Midbrain (tissue), 1 donor: ENCODE results near the gene CYP46A1.
"Not testable (repeated sequence)": the region's sequence is repeated elsewhere in the genome, so short reads cannot be mapped to it uniquely, and the experiment has no call there.

ENCODE experiments used
- DNase-seq: peaks from one replicate; lab custom pipeline; 2025; lab: John Stamatoyannopoulos, UW

Gene CYP46A1

GRCh38 chr14:99657645-99658155 lies 26.4 kb upstream of the CYP46A1 start:
- DNase-seq = no peak

DNA sequence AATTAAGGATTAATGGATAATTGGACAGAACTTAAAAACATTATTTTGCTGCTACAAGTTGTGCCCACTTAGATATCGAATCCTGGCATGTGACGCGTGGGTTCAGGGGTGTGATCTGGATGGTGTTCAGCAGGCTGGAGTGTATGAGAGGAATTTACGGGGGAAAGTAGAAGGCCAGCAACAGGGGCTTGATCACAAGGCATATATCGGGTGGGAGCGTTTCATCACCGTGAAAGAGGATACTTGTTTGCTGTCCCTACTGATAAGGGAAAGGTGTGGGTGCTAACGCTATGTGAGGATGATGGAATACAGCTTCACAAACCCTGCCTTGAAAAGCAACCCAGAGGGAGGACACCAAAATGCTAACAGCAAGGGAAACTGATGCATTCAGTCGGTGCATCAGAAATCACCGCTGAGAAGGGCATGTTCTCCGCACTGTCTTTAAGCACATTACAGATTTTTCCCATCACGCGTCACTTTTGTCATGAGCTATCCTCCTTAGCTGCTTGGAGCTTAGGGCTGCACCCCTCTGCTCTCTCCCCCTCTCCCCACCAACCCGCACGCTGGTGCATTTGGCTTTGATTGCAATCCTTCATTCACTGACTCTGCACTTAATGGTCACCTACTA lies 25.8 kb upstream of the CYP46A1 start:
- no peak for DNase-seq

GRCh38 chr14:99659333-99659741 lies 24.8 kb upstream of the CYP46A1 start:
- DNase-seq = no peak

DNA sequence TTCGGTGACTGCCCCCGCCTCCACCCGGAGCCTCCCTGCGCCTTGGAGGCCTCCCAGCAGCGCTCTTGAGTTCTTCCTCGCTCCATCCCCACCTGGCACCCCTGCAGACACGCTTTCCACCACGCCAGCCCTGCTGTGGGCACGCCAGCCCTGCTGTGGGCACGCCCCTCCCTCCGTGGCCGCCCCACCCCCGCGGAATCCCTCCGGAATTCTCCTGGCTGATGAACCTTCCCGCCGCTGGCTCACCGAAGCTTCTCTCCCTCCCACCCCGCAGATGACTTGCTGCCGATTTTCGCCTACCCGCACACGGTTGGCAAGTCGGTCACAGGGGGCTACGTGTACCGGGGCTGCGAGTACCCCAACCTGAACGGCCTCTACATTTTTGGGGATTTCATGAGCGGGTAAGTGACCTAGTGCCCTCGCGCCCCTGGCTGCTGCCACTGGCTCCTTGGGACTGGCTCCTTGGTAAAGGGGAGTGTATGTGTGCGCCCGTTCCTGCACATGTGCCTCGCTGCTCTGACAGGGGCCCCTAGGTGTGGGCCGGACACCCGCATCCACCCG lies 24.0 kb upstream of the CYP46A1 start:
- no peak for DNase-seq

DNA sequence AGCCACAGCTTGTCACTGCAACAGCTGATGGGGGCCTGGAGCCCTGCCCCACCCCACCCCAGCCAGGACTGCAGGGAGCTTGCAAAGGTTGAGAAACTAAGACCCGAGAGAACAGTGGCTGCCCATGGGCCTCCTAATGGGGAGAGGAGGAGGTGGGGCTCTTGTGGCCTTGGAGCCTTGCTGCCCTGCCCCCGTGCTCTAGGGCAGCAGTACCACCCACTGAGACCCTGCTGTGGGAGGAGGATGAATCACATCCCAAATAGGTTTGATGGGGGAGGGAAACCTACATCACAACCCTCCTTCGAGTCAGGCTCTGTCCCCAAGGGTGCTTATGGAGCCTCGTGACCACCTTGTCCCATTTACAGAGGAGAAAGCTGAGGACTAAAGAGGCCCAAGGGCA lies 23.3 kb upstream of the CYP46A1 start:
- DNase-seq = no peak

DNA sequence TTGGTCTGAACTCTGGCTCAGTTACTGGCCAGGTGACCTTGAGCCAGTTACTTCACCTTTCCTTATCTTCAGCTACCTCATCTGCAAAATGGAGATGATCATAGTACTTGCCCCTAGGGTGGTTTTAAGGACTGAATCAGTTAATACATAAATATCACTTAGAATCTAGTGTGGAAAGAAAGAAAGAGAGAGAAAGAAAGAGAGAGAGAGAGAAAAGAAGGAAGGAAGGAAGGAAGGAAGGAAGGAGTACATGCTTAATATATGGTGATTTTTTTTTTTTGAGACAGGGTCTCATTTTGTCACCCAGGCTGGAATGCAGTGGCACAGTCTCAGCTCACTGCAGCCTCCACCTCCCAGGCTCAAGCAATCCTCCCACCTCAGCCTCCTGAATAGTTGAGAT lies 22.9 kb upstream of the CYP46A1 start:
- DNase-seq = not testable (repeated sequence)

DNA sequence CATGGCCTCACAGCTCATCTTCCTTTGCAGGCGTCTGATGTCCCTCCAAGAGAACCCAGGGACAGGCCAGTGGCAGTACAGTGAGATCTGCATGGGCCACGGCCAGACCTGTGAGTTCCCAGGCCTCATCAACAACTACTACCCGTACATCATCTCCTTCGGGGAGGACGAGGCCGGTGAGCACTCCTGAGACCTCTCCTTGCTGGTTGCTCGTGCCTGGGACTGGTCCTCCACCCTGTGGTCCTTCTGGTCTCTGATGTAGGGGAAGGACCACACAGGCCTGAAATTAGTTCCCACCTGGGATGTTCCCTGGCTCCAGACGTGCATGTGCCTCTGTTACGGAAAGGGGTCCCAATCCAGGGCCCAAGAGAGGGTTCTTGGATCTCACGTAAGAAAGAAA lies 21.3 kb upstream of the CYP46A1 start:
- no peak for DNase-seq

DNA sequence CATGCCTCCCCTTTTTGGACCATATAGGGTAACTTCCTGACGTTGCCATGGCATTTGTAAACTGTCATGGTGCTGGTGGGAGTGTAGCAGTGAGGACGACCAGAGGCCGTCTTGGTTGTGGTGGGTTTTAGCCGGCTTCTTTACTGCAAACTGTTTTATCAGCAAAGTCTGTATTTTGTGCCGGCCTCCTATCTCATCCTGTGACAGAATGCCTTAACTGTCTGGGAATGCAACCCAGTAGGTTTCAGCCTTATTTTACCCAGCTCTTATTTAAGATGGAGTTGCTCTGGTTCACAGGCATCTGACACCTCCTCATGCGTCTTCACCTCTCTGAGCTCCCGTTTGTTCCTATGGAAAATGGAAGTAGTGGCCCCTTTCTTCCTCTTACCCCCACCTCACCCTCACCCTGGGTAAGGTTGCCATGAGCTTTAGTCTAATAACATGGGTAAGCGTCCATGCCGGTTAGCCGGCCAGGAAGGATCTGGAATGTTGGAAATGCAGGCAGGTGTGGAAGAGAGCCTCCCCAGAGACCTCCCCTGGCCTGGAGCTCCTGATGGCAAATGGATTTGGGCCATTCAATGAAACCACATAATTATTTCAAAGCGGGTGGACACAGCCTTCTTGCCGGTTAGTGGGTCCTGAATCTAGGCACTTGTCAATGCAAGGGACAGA lies 20.6 kb upstream of the CYP46A1 start:
- DNase-seq = no peak

GRCh38 chr14:99664058-99664936 lies 19.8 kb upstream of the CYP46A1 start:
- DNase-seq = no peak

- no peak for DNase-seq
These were observed 19.2 kb upstream of the CYP46A1 start for GRCh38 chr14:99664937-99665273.

- no peak for DNase-seq
These were observed 17.6 kb upstream of the CYP46A1 start for GRCh38 chr14:99666533-99666932.

- DNase-seq = no peak
These were observed 17.1 kb upstream of the CYP46A1 start for GRCh38 chr14:99667045-99667444.

DNA sequence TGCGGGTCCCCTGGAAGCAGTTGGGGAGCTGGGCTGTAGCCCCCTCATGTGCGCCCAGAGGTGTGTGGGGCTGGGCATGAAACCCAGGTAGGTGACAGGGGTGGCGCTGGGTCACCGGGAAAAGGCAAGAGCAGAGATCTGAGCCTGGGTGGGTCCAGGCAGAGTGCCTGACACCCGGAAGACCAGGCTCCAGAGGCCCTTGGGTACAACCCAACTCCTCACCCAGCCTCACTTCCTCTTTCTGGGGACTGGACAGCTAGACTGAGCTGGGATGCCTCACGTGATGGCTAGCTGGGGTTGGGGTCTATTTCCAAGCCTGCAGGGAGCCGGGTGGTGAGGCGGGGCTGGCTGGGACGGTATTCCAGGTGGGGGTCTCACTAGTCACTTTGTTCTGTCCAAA lies 16.3 kb upstream of the CYP46A1 start:
- DNase-seq = no peak

DNA sequence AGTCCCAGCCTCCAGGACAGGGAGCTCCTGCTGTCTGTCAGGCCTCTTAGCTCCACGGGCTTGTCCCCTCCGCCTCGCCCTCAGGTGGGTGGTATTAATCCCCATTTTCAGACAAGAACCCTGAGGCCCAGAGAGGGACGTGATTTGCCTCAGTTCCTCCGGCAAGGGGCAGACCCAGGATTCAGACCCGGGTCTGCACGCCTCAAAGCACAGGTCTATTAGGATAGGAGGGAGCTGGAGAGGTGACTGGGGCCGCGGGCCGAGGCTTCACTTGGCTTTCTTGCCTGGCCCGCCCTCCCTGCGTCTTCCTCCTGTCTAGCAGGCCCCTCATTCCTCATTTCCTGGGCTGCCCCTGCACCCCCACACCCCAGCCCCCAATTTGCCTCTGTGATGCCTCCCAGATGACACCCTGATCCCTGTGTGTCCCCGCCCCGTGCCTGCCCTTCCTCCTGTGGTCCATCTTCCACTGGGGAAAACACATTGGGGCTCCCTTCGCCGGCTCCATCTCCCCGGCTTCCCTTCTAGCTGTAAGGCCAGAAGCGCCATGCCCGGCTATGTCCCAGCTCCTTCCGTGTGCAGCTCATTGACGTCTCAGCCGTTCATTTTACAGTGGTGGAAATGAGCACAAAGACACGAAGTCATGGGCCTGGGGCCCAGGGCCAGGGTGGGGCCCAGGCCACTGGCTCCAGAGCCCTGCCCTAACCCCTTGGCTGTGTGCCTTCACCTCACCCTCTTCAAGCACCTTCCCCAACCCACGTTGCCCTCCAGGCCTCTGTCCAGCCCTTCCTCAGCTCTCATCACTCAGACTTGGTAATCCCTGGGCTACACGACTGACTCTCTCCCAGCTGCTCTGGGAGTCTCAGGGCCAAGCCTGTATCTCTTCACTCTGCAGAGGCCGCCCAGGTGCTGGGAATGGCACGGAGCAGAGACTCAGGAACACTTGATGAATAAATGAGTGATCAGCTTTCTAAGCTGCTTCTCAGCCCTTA lies 15.5 kb upstream of the CYP46A1 start:
- DNase-seq = no peak

DNA sequence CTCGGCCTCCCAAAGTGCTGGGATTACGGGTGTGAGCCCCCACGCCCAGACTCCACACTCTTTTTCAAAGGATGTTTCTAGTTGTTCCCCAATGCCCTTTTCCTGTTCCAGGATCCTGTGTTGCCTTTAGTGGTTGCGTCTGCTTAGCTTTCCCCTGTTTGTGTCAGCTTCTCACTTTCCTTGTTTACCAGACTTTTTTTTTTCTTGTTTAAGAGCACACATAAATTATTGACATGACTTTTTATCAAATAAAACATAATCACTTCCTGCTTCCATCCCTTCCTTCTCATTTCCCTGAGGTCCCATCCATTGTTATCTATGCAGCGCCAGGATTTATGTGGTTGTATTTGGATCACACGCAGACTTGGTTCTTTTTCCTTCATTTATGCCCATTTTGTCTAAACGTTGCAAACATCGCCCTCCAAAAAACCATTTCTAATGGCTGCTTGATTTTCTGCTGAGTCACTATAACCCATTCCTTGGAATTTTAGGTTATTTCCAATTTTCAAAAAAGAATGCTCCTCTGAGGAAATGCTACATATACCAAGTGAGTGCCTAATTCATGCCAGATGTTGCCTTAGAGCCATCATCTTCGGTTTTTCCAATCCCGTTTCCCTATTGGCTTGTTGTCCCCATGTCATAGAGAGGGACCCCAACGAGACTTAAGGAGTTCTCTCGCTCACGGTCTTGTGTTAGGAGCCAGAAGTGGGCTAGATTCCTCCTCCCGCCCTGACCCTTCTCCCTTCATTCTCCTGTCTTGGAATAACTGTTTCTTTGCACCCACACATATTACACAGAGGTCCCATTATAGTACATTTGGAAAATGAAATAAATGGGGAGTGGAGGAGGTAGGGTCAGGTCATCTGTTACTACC lies 13.5 kb upstream of the CYP46A1 start:
- DNase-seq = no peak

GRCh38 chr14:99671235-99672224 lies 12.6 kb upstream of the CYP46A1 start:
- DNase-seq = peak; percentile 64

GRCh38 chr14:99672506-99673304 lies 11.4 kb upstream of the CYP46A1 start:
- DNase-seq = no peak
